Amniotic epithelial cell (primary cell): Measurements from ENCODE around the gene UROD.
"Not testable (repeated sequence)": the region's sequence is repeated elsewhere in the genome, so short reads cannot be mapped to it uniquely, and the experiment has no call there.

Experiments used
- DNase-seq: peaks from one replicate; pipeline ENCODE4 v3.0.0-alpha.2; 2010; ENCODE audit warnings: low read depth

The UROD gene

GRCh38 chr1:45011837-45012638 lies at the start of gene UROD:
TSS of gene UROD (plus strand) at chr1:45012254. CDS start at chr1:45012266, 12 bp downstream.
- peak; percentile 96 for DNase-seq

DNA sequence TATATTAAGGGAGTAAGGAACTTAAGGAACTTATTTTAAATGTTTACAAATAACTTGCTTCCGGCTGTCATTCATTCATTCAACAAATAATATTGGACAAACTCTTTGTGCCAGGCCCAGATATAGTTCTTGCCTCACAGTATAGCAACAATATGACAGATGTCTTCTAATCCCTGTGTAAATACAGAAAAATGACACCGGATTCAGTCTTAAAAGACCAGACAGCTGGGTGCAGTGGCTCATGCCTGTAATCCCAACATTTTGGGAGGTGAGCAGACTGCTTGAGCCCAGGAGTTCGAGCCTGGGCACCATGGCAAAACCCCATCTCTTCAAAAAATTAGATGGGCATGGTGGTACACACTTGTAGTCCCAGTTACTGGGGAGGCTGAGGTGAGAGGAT lies 49.3 kb upstream of the UROD start:
- DNase-seq: no peak

GRCh38 chr1:44964396-44964795 lies 47.7 kb upstream of the UROD start:
- DNase-seq: no peak

DNA sequence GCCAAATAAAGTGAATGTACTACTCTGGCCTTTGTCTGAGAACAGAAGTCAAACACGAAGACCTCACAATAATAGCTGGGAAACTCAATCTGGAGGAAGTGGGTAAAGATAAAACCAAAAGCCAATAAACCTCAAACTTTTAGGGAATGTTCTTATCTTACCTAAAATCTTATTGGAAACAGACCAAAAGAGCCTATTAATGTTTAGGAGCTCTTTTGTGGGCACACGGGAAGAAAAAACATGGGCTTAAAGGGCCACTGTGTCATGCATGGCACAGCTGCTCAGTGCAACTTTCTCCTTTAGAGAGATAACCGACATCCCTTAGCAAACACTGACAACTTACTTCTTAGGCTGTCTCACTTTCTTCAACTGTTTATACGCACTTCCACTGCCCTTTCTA lies 41.7 kb upstream of the UROD start:
- peak; percentile 83 for DNase-seq

GRCh38 chr1:44973645-44974044 lies 38.4 kb upstream of the UROD start:
- peak; percentile 2 for DNase-seq

DNA sequence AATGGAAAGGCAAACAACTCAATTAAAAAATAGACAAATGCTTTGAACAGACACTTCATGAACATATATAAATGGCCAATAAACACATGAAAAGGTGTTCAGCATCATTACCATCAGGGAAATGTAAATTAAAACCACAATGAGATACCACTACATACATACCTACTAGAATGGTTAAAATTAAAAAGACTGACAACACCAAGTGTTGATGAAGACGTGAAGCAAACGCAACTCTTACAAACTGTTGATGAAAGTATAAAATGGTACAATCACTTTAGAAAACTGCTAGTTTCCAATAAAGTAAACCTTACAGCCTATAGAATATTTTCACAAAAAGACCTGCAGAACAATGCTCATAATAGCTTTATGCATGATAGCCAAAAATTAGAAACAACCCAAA lies 35.8 kb upstream of the UROD start:
- DNase-seq: no peak

DNA sequence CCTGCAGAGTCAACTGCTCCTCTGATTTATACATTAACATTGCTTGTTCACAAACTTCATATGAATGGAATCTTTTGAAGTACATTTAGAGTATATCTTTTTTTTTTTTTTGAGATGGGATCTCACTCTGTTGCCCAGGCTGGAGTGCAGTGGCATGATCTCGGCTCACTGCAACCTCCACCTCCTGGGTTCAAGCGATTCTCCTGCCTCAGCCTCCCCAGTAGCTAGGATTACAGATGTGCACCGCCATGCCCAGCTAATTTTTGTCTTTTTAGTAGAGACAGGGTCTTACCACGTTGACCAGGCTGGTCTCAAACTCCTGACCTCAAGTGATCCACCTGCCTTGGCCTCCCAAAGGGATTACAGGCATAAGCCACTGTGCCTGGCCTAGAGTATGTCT lies 34.7 kb upstream of the UROD start:
- not testable (repeated sequence) for DNase-seq

GRCh38 chr1:44985747-44986359 lies 26.2 kb upstream of the UROD start:
- DNase-seq: peak; percentile 21

GRCh38 chr1:44988531-44989156 lies 23.4 kb upstream of the UROD start:
- DNase-seq: no peak

- no peak for DNase-seq
These were observed 17.6 kb upstream of the UROD start for GRCh38 chr1:44994309-44994898.

- DNase-seq: no peak
These were observed 16.4 kb upstream of the UROD start for GRCh38 chr1:44995467-44996238.

DNA sequence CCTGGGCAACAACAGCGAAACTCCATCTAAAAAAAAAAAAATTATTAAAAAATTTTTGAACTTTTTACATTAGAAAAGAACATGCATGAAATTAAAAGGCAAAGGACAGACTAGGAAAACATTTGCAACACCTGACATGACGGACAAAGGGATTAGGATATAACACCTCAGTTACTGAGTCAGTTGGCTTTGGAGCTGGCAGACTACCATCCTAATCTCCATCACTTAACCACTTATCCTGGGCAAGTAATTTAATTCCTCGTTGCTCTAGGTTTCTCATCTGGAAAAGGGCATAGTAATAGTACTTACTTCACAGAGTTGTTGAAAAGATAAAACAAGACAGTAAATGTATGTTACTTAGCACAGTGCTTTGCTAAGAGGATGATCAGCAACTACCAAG lies 12.8 kb upstream of the UROD start:
- DNase-seq: no peak

GRCh38 chr1:45001011-45001481 lies 11.0 kb upstream of the UROD start:
- DNase-seq: no peak

- not testable (repeated sequence) for DNase-seq
These were observed 10.5 kb upstream of the UROD start for GRCh38 chr1:45001576-45001975.

GRCh38 chr1:45002650-45003645 lies 9.1 kb upstream of the UROD start:
- no peak for DNase-seq

DNA sequence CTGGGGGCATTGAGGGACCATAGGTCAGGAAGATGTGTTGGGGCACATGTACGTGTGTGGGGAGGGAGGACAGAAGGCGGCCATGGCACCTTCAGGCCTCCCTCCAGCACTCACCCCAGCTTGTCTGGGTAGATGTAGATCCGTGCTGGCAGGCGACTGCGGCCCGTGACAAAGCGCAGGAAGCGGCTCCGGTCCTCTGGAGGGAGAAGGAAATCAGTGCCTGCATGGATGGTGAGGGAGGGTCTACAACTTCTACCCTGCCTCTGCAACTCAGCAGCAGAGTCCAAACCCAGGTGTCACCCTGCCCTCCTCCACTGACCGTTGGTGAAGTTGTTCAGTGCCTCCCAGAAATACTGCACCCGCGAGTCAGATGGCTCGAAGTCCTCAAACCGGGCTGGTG lies 8.3 kb upstream of the UROD start:
- no peak for DNase-seq

GRCh38 chr1:45004281-45004920 lies 7.7 kb upstream of the UROD start:
- DNase-seq: no peak

DNA sequence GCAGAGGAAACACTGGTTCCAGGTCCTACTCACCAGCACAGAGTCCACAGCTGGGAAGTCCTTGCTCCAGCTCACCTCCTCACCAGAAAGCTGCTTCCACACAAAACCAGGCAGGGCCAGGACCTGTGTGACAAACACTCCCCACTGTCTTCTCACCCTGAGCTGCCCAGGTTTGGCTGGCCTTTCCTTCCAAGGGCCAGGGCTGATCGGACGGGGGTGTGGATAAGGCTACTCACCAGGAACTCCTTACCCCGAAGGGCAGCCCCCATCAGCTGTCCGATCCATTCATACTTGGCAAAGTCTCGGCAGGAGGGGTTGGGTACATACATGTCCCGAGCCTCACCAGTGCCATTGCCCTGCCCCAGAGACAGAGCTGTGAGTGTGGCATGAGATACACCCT lies 6.3 kb upstream of the UROD start:
- DNase-seq: no peak

- DNase-seq: no peak
These were observed 4.7 kb upstream of the UROD start for GRCh38 chr1:45007311-45007710.

- no peak for DNase-seq
These were observed 4.0 kb upstream of the UROD start for GRCh38 chr1:45008076-45008475.
